DMS79 (cell line): ENCODE data around the gene SLC2A13.

Experiments used
- DNase-seq: peaks from one replicate; lab custom pipeline; 2025; lab: John Stamatoyannopoulos, UW

Gene SLC2A13

GRCh38 chr12:39990122-39991101 lies 115.5 kb downstream of the SLC2A13 start:
- no peak for DNase-seq

- DNase-seq = no peak
Observed at GRCh38 chr12:39989501-39989900, 116.4 kb downstream of the SLC2A13 start.

- DNase-seq = no peak
Observed at GRCh38 chr12:39988574-39988973, 117.3 kb downstream of the SLC2A13 start.

- no peak for DNase-seq
Observed at GRCh38 chr12:39986674-39987073, 119.2 kb downstream of the SLC2A13 start.

GRCh38 chr12:39984670-39985069 lies 121.2 kb downstream of the SLC2A13 start:
- no peak for DNase-seq

GRCh38 chr12:39975374-39975918 lies 130.4 kb downstream of the SLC2A13 start:
- DNase-seq = no peak

GRCh38 chr12:39972119-39972518 lies 133.8 kb downstream of the SLC2A13 start:
- no peak for DNase-seq

GRCh38 chr12:39971348-39971747 lies 134.5 kb downstream of the SLC2A13 start:
- no peak for DNase-seq

GRCh38 chr12:39966721-39967120 lies 139.2 kb downstream of the SLC2A13 start:
- no peak for DNase-seq

GRCh38 chr12:39966256-39966655 lies 139.6 kb downstream of the SLC2A13 start:
- DNase-seq = no peak

- DNase-seq = no peak
Observed at GRCh38 chr12:39959467-39959866, 146.4 kb downstream of the SLC2A13 start.

GRCh38 chr12:39959031-39959430 lies 146.8 kb downstream of the SLC2A13 start:
- DNase-seq = no peak

GRCh38 chr12:39958377-39958776 lies 147.5 kb downstream of the SLC2A13 start:
- no peak for DNase-seq

GRCh38 chr12:39956725-39957124 lies 149.2 kb downstream of the SLC2A13 start:
- no peak for DNase-seq

GRCh38 chr12:39946361-39947280 lies 159.3 kb downstream of the SLC2A13 start:
- no peak for DNase-seq

GRCh38 chr12:39937119-39937518 lies 168.8 kb downstream of the SLC2A13 start:
- DNase-seq = no peak

- no peak for DNase-seq
Observed at GRCh38 chr12:39935839-39936238, 170.0 kb downstream of the SLC2A13 start.

- DNase-seq = no peak
Observed at GRCh38 chr12:39935275-39935674, 170.6 kb downstream of the SLC2A13 start.

- DNase-seq = no peak
Observed at GRCh38 chr12:39931857-39932256, 174.0 kb downstream of the SLC2A13 start.

- DNase-seq = no peak
Observed at GRCh38 chr12:39931231-39931630, 174.7 kb downstream of the SLC2A13 start.

- no peak for DNase-seq
Observed at GRCh38 chr12:39930101-39930500, 175.8 kb downstream of the SLC2A13 start.

- no peak for DNase-seq
Observed at GRCh38 chr12:39928181-39928899, 177.5 kb downstream of the SLC2A13 start.
